NCI-H2107 treated with DMSO at 0.1 percent for 48 hours (cell line): ENCODE measurements around the gene CAMTA1.

Source experiments
- DNase-seq: peaks from one replicate; lab custom pipeline; 2025; ENCODE audit not compliant: unreplicated experiment; lab: John Stamatoyannopoulos, UW

Gene CAMTA1

GRCh38 chr1:7436056-7437005 is 651.1 kb downstream of the CAMTA1 start:
- DNase-seq, result no peak

- DNase-seq, result no peak
Observed at GRCh38 chr1:7437036-7437435, 651.8 kb downstream of the CAMTA1 start.

- DNase-seq, result no peak
Observed at GRCh38 chr1:7437608-7438395, 652.5 kb downstream of the CAMTA1 start.

GRCh38 chr1:7438396-7438785 is 653.1 kb downstream of the CAMTA1 start:
- no peak for DNase-seq

GRCh38 chr1:7438921-7439655 is 653.8 kb downstream of the CAMTA1 start:
- no peak for DNase-seq

- DNase-seq, result no peak
Observed at GRCh38 chr1:7440154-7440553, 654.9 kb downstream of the CAMTA1 start.

- DNase-seq, result no peak
Observed at GRCh38 chr1:7441143-7441841, 656.0 kb downstream of the CAMTA1 start.

GRCh38 chr1:7442036-7442435 is 656.8 kb downstream of the CAMTA1 start:
- no peak for DNase-seq

GRCh38 chr1:7442918-7443317 is 657.7 kb downstream of the CAMTA1 start:
- DNase-seq, result no peak

- no peak for DNase-seq
Observed at GRCh38 chr1:7444363-7444762, 659.1 kb downstream of the CAMTA1 start.

GRCh38 chr1:7447093-7447492 is 661.8 kb downstream of the CAMTA1 start:
- no peak for DNase-seq

GRCh38 chr1:7447736-7448135 is 662.5 kb downstream of the CAMTA1 start:
- no peak for DNase-seq

- no peak for DNase-seq
Observed at GRCh38 chr1:7448986-7449385, 663.7 kb downstream of the CAMTA1 start.

- DNase-seq, result no peak
Observed at GRCh38 chr1:7449750-7450149, 664.5 kb downstream of the CAMTA1 start.

- DNase-seq, result no peak
Observed at GRCh38 chr1:7450838-7451237, 665.6 kb downstream of the CAMTA1 start.

GRCh38 chr1:7453038-7453437 is 667.8 kb downstream of the CAMTA1 start:
- DNase-seq, result no peak

GRCh38 chr1:7454052-7454815 is 669.0 kb downstream of the CAMTA1 start:
- DNase-seq, result no peak

- no peak for DNase-seq
Observed at GRCh38 chr1:7454895-7455784, 669.9 kb downstream of the CAMTA1 start.
